ENCODE results near the gene ZNF814. TPM values are rescaled to one million over a fixed set of nuclear protein-coding genes. Genes with fewer than 3 reads are reported as not detected.
"Not testable (repeated sequence)": the region's sequence is repeated elsewhere in the genome, so short reads cannot be mapped to it uniquely, and the experiment has no call there.

ZNF814 gene
- total and polyA plus RNA-seq, 11 donors = 8.7 to 20.9 (median 10.5) TPM

DNA sequence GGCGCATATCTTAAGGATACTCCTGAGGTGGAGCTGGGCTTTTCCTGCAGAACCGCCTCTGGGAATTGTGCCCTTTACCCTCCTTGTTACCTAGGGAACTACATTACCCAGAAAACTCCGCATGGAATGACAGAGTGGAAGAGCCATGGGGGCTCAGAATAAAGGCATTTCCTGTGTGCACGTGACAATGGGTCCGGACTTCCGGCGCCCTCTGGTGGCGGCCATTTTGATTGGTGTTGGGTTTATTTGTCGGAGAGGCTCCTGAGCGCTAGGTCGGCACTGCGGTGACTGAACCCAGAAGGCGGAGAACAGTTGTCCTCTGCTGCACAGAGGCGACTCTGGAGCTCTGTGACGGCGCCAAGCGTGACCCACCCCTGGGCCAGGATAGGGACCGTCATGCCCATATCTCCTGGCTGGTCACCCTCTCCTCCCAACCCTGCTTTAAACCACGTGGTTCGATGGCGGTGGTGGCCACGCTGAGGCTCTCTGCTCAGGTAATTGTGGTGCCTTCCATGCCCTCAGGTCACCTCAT is 58.7 kb downstream of the ZNF814 start, which contains the start of gene ZNF587B:
Gene ZNF587B (plus strand): TSS at position 229 of the 532 bp plus-strand sequence. CDS start 230 bp downstream, at position 459.
- Histone ChIP-seq H3K9me3 (no peaks in the 10 kb centered on the region), H3K36me3 (peaks cover 0 to 5% (median 0%) of the 10 kb centered on the region in 9 donors), H3K4me3 (peak within 1 kb of the TSS; percentile 13 to 73 (median 52)), H3K4me1 (peaks cover 0 to 31% (median 14%) of the 10 kb centered on the region in 12 donors), H3K27ac (peak within 1 kb of the TSS; percentile 34 to 83 (median 74)), H3K27me3 (no peaks in the 10 kb centered on the region)
- peak in 1 of 2 donors; percentile 25 for TF ChIP-seq POLR2A (IDR thresholded peaks at IDR 0.05)
- TF ChIP-seq, protein P1, sequence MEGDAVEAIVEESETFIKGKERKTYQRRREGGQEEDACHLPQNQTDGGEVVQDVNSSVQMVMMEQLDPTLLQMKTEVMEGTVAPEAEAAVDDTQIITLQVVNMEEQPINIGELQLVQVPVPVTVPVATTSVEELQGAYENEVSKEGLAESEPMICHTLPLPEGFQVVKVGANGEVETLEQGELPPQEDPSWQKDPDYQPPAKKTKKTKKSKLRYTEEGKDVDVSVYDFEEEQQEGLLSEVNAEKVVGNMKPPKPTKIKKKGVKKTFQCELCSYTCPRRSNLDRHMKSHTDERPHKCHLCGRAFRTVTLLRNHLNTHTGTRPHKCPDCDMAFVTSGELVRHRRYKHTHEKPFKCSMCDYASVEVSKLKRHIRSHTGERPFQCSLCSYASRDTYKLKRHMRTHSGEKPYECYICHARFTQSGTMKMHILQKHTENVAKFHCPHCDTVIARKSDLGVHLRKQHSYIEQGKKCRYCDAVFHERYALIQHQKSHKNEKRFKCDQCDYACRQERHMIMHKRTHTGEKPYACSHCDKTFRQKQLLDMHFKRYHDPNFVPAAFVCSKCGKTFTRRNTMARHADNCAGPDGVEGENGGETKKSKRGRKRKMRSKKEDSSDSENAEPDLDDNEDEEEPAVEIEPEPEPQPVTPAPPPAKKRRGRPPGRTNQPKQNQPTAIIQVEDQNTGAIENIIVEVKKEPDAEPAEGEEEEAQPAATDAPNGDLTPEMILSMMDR (IDR thresholded peaks at IDR 0.05) = peak in 11 of 12 donors; percentile 14 to 67 (median 43)
- DNase-seq = peak; percentile 72 to 83 (median 76)
- 16 to 28% (median 23%) methylated on average over 19 to 22 of the region's 22 CpGs for WGBS, 4 donors
- peak; percentile 89 to 95 (median 92) for ATAC-seq
- intact Hi-C loops (cut with DNase I) = no loop called here

DNA sequence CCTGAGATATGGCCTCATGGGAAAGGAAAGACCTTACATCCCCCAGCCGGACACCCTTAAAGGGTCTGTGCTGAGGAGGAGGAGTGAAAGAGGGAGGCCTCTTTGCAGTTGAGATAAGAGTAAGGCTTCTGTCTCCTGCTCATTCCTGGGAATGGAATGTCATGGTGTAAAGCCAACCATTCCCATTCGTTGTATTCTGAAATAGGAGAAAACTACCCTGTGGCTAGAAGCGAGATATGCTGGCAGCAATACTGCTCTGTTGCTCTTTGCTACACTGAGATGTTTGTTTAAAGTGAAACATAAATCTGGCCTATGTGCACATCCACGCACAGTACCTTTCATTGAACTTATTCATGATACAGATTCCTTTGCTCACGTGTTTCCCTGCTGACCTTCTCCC is 59.5 kb downstream of the ZNF814 start:
- Histone ChIP-seq H3K9me3 (no peaks in the 10 kb centered on the region), H3K27ac (peak overlapping the region in 9 of 12 donors; percentile 41 to 83 (median 75)), H3K36me3 (peaks cover 0 to 8% (median 0%) of the 10 kb centered on the region in 9 donors), H3K27me3 (no peaks in the 10 kb centered on the region), H3K4me3 (peak overlapping the region in 3 of 12 donors; percentile 47 to 73 (median 65)), H3K4me1 (peaks cover 0 to 31% (median 14%) of the 10 kb centered on the region in 12 donors)
- intact Hi-C loops (cut with DNase I) = no loop called here
- DNase-seq = no peak
- TF ChIP-seq, protein P1 (IDR thresholded peaks at IDR 0.05) = no peak
- peak in 2 of 4 donors; percentile 6 to 40 for ATAC-seq
- 27 to 41% (median 38%) methylated on average over 5 of the region's 5 CpGs for WGBS, 4 donors

DNA sequence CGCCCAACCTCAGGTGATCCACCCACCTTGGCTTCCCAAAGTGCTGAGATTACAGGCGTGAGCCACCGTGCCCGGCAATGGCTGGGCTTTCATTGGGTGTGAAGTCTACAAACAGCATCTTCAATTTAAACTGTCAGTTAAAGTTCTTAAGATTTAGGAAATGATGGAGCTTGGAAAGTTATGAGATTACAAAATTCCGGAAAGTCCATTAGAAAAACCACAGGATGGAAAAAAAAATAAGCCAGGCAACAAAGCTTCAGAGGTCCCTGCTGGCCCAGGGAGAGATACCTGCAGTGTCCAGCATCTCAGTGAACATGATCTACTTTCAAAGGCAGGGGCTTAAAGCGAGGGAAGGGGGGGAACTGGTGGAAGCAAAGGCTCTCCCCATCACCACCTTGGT is 63.3 kb downstream of the ZNF814 start:
- intact Hi-C loops (cut with DNase I) = no loop called here
- Histone ChIP-seq H3K4me1 (peaks cover 0 to 39% (median 12%) of the 10 kb centered on the region in 12 donors), H3K36me3 (peaks cover 0 to 9% (median 0%) of the 10 kb centered on the region in 9 donors), H3K27ac (no peak overlapping the region), H3K9me3 (no peaks in the 10 kb centered on the region), H3K27me3 (no peaks in the 10 kb centered on the region), H3K4me3 (no peak overlapping the region)
- DNase-seq (no peak), ATAC-seq (no peak)
- TF ChIP-seq POLR2A (IDR thresholded peaks at IDR 0.05) = no peak
- TF ChIP-seq, protein P1 (IDR thresholded peaks at IDR 0.05) = no peak
- WGBS, 4 donors = 86 to 94% (median 91%) methylated on average over 6 of the region's 6 CpGs

DNA sequence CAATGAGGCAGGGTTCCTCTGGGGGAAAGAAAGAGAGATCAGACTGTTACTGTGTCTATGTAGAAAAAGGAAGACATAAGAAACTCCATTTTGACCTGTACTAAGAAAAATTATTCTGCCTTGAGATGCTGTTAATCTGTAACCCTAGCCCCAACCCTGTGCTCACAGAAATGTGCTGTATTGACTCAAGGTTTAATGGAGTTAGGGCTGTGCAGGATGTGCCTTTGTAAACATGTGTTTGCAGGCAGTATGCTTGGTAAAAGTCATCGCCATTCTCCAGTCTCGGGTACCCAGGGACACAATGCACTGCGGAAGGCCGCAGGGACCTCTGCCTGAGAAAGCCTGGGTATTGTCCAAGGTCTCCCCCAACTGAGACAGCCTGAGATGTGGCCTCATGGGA is 65.2 kb downstream of the ZNF814 start:
- DNase-seq; ATAC-seq; H3K27me3 ChIP-seq; H3K27ac ChIP-seq; H3K36me3 ChIP-seq; H3K4me3 ChIP-seq; intact Hi-C loops (cut with DNase I); H3K9me3 ChIP-seq: not testable (repeated sequence)
- WGBS, 4 donors = 74 to 86% (median 78%) methylated on average over 4 of the region's 4 CpGs
- peaks cover 0 to 31% (median 14%) of the 10 kb centered on the region in 12 donors for H3K4me1 ChIP-seq

DNA sequence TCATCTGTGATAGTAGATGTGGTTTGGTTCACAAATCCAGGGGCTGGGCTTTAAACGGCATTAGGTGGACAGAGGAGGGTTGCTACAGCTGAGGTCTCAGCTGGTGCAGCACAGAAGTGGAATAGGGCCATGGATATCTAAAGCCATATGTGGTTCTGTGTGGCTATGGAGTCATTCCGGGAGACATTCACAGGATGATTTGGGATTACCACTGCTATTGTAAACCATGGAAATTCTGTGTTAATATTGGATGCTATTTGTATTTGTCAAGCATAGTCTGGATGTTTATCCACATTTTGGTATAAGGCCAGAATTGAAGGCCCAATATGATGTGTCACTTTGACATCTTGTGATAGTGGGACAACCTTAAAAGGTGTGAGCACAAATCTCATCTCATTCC is 65.7 kb downstream of the ZNF814 start:
- H3K4me3 ChIP-seq; H3K36me3 ChIP-seq; H3K27ac ChIP-seq; H3K9me3 ChIP-seq; H3K27me3 ChIP-seq; DNase-seq; intact Hi-C loops (cut with DNase I); ATAC-seq: not testable (repeated sequence)
- WGBS, 4 donors = 71 to 78% (median 75%) methylated on average over 2 of the region's 2 CpGs
- peaks cover 0 to 31% (median 12%) of the 10 kb centered on the region in 12 donors for H3K4me1 ChIP-seq

DNA sequence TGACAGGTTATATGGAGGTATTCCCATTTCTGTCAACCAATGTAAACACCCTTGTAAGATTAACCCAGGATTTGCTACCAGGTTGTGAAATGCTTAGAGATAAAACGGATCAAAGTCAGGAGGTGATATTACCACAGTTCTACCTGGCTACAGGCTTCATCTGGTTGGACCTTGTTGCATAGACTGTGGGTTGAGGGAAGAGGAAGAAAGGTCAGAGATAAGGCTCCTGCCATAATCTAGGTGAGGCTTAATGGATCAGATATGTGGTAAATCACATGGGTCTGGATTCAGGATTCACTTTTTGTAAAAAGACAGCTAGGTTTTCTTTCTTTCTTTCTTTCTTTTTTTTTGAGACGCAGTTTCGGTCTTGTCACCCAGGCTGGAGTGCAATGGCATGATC is 67.3 kb downstream of the ZNF814 start:
- 94 to 100% (median 97%) methylated on average over 2 to 3 of the region's 3 CpGs for WGBS, 4 donors
- H3K27ac ChIP-seq; H3K9me3 ChIP-seq; DNase-seq; H3K4me3 ChIP-seq; H3K27me3 ChIP-seq; H3K36me3 ChIP-seq; intact Hi-C loops (cut with DNase I); ATAC-seq: not testable (repeated sequence)
- H3K4me1 ChIP-seq = peaks cover 0 to 31% (median 12%) of the 10 kb centered on the region in 12 donors

DNA sequence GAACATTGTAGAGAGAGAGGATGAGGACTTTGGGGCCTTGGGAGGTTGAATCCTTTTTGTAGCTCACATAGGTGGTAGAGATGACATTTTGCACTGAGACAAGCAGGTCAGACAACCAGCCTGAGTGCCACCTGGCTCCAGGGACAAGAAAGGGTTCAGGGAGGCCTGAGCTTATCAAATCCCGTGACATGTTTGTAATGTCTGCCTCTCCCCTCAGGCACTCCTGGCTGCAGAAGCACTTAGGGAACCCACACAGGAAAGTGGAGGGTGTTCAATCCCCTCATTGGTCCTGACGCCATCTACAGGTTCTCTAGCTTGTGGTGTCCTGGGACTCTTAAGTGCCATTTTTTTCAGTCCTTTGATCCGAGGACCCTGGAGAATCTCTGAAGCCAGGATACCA is 67.7 kb downstream of the ZNF814 start:
- DNase-seq; H3K9me3 ChIP-seq; H3K36me3 ChIP-seq; intact Hi-C loops (cut with DNase I); H3K27me3 ChIP-seq; ATAC-seq: not testable (repeated sequence)
- H3K4me3 ChIP-seq = peak overlapping the region in 2 of 12 donors; percentile 79 to 96
- 44 to 52% (median 45%) methylated on average over 2 to 3 of the region's 3 CpGs for WGBS, 4 donors
- peak overlapping the region in 1 of 12 donors; percentile 78 for H3K27ac ChIP-seq
- peaks cover 0 to 31% (median 12%) of the 10 kb centered on the region in 12 donors for H3K4me1 ChIP-seq
